ENCODE results near the gene GPR61. TPM values are rescaled to one million over a fixed set of nuclear protein-coding genes. Genes with fewer than 3 reads are reported as not detected.

The GPR61 gene
- total RNA-seq, 1 donor from 2014 or later: not detected

- no peak for TF ChIP-seq CTCF (IDR thresholded peaks at IDR 0.05)
- Mint-ChIP-seq H3K36me3 (ENCODE audit: low read depth) (no peaks in the 10 kb centered on the region), H3K27ac (no peak overlapping the region), H3K4me3 (no peak overlapping the region), H3K9me3 (no peaks in the 10 kb centered on the region), H3K4me1 (peaks cover 11% of the 10 kb centered on the region), H3K27me3 (no peaks in the 10 kb centered on the region)
- ATAC-seq (ENCODE audit: low read depth): no peak
- no peak for DNase-seq
- intact Hi-C loops (cut with micrococcal nuclease): no loop called here
- ChIA-PET POLR2A (interaction anchor here (0.6 to 1.1 kb wide), 4 partner anchors 36 to 429 kb away, joined by 3 to 5 read pairs (median 4); partner anchors contain the start of gene CYB561D1), CTCF (interaction anchor here (1.0 to 10.5 kb wide), 5 partner anchors 30 to 455 kb away, joined by 3 to 375 read pairs (median 4); partner anchors contain the start of genes AHCYL1, AMIGO1 and CYB561D1)
Observed at GRCh38 chr1:109529881-109530456, 9.7 kb upstream of the GPR61 start.

GRCh38 chr1:109530457-109531087, 9.1 kb upstream of the GPR61 start:
- intact Hi-C loops (cut with micrococcal nuclease): no loop called here
- ATAC-seq (ENCODE audit: low read depth): no peak
- no peak for TF ChIP-seq CTCF (IDR thresholded peaks at IDR 0.05)
- Mint-ChIP-seq H3K36me3 (ENCODE audit: low read depth) (no peaks in the 10 kb centered on the region), H3K27ac (no peak overlapping the region), H3K4me1 (peaks cover 11% of the 10 kb centered on the region), H3K27me3 (no peaks in the 10 kb centered on the region), H3K4me3 (no peak overlapping the region), H3K9me3 (no peaks in the 10 kb centered on the region)
- no peak for DNase-seq
- CTCF ChIA-PET: interaction anchor here (1.0 to 10.5 kb wide), 5 partner anchors 31 to 454 kb away, joined by 3 to 375 read pairs (median 4); partner anchors contain the start of genes AHCYL1, AMIGO1 and CYB561D1
- POLR2A ChIA-PET: interaction anchor here (0.6 to 0.7 kb wide), 2 partner anchors 277 to 429 kb away, joined by 4 to 5 read pairs; no protein-coding TSS in a partner anchor

- peaks cover 11% of the 10 kb centered on the region for H3K4me1 Mint-ChIP-seq
- no peaks in the 10 kb centered on the region for H3K9me3 Mint-ChIP-seq
- intact Hi-C loops (cut with micrococcal nuclease): no loop called here
- no peaks in the 10 kb centered on the region for H3K27me3 Mint-ChIP-seq
- CTCF ChIA-PET: interaction anchor here (0.8 to 10.5 kb wide), 18 partner anchors 11 to 559 kb away, joined by 3 to 375 read pairs (median 8); partner anchors contain the start of genes AMIGO1, ATXN7L2, CYB561D1 and PSRC1
- no peak for ATAC-seq (ENCODE audit: low read depth)
- H3K4me3 Mint-ChIP-seq: no peak overlapping the region
- H3K27ac Mint-ChIP-seq: no peak overlapping the region
- no peak for DNase-seq
- POLR2A ChIA-PET: interaction anchor here (1.4 to 2.2 kb wide), 5 partner anchors 17 to 105 kb away, joined by 6 to 15 read pairs (median 12); partner anchors contain the start of genes ATXN7L2, CYB561D1, GNAI3 and PSMA5
- no peaks in the 10 kb centered on the region for H3K36me3 Mint-ChIP-seq (ENCODE audit: low read depth)
- TF ChIP-seq CTCF (IDR thresholded peaks at IDR 0.05): no peak
Observed at GRCh38 chr1:109531380-109531779, 8.3 kb upstream of the GPR61 start.

GRCh38 chr1:109531826-109532364, 7.8 kb upstream of the GPR61 start:
- DNase-seq (no peak), ATAC-seq (ENCODE audit: low read depth) (no peak)
- intact Hi-C loops (cut with micrococcal nuclease): loop anchor here (1.0 kb wide), 8 partner anchors 38 to 331 kb away; partner anchors contain the start of genes CYB561D1 and PSMA5
- Mint-ChIP-seq H3K27me3 (no peaks in the 10 kb centered on the region), H3K36me3 (ENCODE audit: low read depth) (no peaks in the 10 kb centered on the region), H3K9me3 (no peaks in the 10 kb centered on the region), H3K4me1 (peaks cover 11% of the 10 kb centered on the region), H3K27ac (peak overlapping the region; percentile 74), H3K4me3 (no peak overlapping the region)
- no peak for TF ChIP-seq CTCF (IDR thresholded peaks at IDR 0.05)
- ChIA-PET POLR2A (interaction anchor here (0.7 to 2.2 kb wide), 9 partner anchors 15 to 503 kb away, joined by 3 to 15 read pairs (median 6); partner anchors contain the start of genes ATXN7L2, CYB561D1, GNAI3 and PSMA5), CTCF (interaction anchor here (0.8 to 10.5 kb wide), 26 partner anchors 11 to 559 kb away, joined by 3 to 375 read pairs (median 6); partner anchors contain the start of genes AHCYL1, AMIGO1, ATXN7L2 and CYB561D1)

Measured in activated B cell treated with CpG ODN at 0.5 μM for 24 hours (primary cell).